ENCODE measurements around the gene CXCL17.
A peak's percentile ranks its signal among the peaks of the same experiment; 100 is the strongest.
"Not testable (repeated sequence)": the region's sequence is repeated elsewhere in the genome, so short reads cannot be mapped to it uniquely, and the experiment has no call there.

The CXCL17 gene, protein sequence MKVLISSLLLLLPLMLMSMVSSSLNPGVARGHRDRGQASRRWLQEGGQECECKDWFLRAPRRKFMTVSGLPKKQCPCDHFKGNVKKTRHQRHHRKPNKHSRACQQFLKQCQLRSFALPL

GRCh38 chr19:42442833-42443232, at the start of gene CXCL17:
CXCL17 (minus strand) TSS chr19:42442946; CDS start chr19:42442832, 114 bp downstream.
- DNase-seq, result no peak

GRCh38 chr19:42488783-42489521, 46.2 kb upstream of the CXCL17 start:
- no peak for DNase-seq

- DNase-seq, result no peak
Measured at GRCh38 chr19:42487798-42488178, 45.0 kb upstream of the CXCL17 start.

- no peak for DNase-seq
Measured at GRCh38 chr19:42487032-42487797, 44.5 kb upstream of the CXCL17 start.

DNA sequence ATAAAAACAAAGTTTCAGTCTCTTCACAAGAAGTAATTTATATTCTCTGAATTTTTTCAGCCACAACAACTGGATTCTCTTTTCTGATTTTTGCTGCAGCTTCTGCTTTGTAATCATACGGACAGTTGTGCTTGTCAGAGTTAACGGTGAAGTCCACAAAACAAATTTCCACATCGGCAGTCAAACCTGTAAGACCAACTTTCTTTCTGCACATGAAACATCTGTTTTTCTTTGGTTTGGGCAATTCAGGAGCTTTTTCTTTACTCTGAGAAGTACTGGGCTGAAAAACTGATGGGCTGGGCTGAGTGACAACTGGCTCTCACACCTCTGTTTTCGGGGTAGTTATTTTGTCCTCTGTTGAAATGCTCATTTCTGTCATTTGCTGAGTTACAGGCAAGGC, 42.3 kb upstream of the CXCL17 start:
- DNase-seq, result not testable (repeated sequence)

DNA sequence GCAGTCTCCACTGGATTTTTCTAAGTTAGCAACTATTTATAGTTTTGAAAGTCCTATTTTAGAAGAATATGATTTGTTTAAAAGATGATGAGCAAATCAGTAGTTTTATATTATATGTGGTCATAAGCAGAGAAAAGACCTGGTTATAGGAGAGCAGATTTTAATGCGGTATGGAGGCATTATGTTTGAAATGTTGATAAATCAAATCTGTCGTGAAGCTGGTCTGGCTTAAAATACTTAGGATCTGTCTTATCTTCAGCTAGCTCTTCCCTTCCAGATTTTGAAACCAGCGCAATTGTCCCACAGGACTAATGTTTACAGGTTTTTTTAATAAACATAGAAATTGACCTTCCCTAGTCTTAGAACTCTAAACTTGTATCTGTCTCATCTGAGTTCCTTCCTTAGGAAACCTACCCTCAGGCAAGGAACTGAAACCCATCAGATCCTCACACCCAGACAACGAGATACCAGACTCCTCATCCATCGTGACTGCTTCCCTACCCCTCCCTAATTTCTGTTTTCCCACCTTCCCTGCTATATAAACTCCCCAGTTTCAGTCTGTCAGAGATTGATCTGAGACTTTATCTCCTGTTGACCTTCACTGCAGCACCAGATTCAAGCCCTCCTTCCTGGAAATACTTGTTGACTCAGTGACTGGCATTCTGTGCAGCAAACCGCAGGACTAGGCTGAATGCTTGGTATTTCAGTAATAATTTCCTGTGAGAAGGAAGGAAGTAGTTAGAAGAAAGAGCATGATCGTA, 37.8 kb upstream of the CXCL17 start:
- peak in 1 of 4 experiments; percentile 5 for DNase-seq

DNA sequence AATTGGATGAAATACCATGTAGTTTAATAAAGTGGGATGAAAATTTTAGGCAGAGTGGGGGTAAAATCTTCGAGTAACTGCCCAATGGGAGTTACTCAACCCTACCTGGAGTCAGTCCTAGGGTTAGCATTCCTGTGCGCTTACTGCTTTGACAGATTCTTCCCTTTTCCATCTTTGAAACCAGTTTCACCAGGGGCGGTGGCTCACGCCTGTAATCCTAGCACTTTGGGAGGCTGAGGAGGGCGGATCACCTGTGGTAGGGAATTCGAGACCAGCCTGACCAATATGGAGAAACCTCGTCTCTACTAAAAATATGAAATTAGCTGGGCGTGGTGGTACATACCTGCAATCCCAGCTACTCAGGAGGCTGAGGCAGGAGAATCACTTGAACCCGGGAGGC, 37.0 kb upstream of the CXCL17 start:
- DNase-seq, result no peak

GRCh38 chr19:42478765-42479311, 36.1 kb upstream of the CXCL17 start:
- no peak for DNase-seq

- no peak for DNase-seq
Measured at GRCh38 chr19:42477933-42478332, 35.2 kb upstream of the CXCL17 start.

DNA sequence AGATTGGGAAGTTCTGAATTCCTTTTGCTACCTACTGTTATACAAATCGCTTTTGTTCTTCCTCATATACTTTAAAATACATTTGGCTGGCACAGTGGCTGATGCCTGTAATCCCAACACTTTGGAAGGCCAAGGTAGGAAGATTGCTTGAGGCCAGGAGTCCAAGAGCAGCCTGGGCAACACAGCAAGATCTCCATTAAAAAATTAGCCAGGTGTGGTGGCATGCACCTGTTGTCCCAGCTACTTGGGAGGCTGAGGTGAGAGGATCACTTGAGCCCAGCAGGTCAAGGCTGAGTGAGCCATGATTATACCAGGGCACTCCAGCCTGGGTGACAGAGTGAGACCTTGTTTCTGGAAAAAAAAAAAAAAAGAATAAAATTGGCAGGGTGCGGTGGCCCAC, 34.4 kb upstream of the CXCL17 start:
- no peak for DNase-seq

DNA sequence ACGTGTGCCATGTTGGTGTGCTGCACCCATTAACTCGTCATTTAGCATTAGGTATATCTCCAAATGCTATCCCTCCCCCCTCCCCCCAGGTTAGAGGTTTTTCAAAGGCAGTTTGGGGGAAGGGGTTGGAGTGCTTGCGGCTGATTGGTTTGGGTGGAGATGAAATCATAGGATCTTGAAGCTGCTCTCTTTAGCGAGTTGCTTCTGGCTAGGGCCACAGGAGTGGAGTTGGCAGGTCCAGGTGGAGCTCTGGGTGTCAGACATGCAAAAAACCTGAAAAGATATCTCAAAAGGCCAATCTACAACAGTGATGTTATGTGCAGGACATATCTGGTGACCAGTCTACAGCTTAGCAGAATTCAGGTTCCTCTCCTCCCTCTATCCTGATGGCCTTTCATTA, 32.6 kb upstream of the CXCL17 start:
- DNase-seq, result no peak

DNA sequence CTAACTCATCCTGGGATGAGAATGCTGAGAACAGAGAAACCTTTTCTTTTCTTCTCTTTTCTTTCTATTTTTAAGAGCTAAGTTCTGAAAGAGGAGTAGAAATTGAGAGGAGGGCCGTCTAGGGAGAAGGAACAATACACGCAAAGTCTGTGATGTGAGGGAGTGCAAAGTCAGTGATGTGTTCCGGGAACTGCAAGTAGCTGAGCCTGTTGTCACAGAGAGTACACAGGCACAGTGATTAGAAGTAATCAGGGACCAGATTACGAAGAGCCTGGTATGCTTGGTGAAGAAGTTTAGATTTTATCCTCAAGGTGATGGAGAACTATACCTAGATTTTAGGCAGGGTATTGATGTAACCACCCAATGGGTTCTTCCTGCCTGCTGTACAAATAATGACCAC, 32.0 kb upstream of the CXCL17 start:
- no peak for DNase-seq

DNA sequence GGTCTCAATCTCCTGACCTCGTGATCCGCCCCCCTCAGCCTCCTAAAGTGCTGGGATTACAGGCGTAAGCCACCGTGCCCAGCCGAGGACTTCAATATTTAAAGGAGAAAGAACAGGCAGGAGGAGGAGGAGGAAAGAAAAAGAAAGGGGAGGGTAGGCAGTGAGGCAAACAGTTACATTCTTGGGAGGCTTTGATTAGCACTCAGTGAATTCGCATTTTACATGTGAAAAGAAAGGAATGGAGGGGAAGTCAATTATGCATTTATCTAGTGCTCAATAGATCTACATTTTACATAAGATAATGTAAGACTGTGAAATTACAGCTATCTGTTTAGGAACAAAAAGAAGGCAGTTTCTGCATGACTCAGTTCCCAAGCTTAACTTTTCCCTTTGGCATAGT, 30.9 kb upstream of the CXCL17 start:
- DNase-seq, result no peak

DNA sequence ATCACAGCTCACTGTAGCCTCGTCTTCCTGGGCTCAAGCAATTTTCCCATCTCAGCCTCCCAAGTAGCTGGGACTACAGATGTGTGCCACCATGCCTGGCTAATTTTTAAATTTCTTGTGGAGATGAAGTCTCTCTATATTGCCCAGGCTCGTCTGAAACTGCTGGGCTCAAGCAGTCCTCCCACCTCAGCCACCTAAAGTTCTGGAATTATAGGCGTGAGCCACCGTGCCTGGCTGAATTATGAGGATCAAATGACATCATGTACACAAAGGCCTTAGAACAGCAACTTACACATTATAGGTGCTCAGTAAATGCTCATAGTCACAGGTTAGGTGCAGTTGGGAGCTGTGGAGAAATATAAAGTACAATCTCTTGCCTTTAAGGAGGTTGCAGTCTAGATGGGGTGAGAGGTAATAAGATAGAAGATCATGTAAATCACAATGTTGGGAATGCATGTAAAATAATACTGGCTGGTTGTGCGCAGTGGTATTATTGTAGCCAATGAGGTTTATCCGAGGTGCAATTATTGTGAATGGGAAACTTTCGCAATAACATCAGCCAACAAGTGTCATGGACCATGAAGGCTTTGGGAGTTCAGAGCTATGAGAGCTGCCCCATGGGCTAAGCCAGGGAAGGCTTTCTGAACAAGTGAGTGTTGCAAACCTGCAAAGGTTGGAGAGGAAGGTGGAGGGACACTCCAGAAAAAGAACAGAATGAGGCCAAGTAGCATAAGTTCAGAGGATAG, 29.8 kb upstream of the CXCL17 start:
- no peak for DNase-seq

GRCh38 chr19:42471554-42472249, 29.0 kb upstream of the CXCL17 start:
- DNase-seq, result no peak

- no peak for DNase-seq
Measured at GRCh38 chr19:42469311-42470235, 26.8 kb upstream of the CXCL17 start.

- DNase-seq, result no peak
Measured at GRCh38 chr19:42468273-42468796, 25.6 kb upstream of the CXCL17 start.

DNA sequence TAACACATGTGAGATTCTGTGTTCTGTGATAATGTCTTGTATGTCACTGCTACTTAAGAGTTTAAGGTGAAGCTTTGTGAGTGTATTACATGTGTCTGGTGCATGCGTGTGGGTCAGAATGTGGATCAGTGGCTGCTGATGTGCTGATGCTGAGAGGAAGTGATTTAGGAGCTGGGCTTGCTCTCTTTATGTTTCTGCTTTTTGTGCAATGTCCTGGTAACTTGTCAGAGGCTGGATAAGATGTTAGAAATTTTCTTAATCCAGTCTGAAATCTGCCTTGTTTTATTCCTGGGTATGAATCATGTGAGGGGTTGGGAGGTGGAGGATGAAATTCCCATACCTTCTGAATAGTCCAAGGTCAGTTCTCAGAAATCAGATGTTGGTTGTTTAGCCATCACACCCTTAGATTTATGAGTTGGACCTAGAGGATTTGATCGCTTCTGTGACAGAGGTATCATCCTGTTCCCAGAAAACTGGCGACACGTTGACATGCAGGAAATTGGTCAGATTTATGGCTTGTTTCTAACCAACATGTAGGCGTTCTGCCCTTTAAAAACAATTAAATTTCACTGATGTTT, 24.5 kb upstream of the CXCL17 start:
- no peak for DNase-seq

DNA sequence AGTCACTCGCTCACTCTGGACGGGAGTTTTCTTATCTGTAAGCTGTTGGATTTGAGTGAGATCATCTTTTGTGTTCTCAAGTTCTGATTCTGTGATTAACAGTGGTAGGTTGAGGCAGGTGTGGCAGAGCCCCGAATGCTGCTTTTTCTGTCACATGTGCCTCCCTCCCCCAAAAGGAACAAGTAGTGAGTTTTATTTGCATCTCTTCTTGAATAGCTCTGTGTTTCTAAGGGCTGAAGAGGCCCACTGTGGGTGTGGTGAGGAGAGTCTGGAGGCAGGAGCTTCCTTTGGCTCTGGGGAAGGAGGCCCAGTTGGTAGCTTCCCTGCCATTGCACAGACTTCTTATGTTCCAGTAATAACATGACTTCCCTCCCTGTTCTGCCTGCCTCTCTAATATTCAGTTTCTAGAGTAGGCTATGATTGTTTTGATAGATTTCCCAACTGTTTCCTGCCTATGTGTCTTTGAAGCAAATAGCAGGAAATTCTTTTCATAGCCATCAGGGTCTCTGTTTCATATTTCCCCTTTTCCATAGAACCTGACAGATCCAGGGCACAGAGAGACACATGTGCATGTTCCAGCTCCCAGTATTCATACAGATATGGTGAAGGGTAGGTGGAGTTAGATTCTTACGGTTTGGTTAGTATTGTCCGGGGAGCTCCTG, 23.9 kb upstream of the CXCL17 start:
- DNase-seq, result no peak

All from activated CD4-positive, CD25-positive, alpha-beta regulatory T cell (primary cell).